KOPT-K1 (cell line): Measurements from ENCODE around the gene C11orf52.

Source experiments
- H3K27ac ChIP-seq: fragments of 200-600 bp; sonication (generic); 2 replicates; pipeline ENCODE4 v1.5.1; 2016; ENCODE audit warnings: antibody characterized with exemption, mild to moderate bottlenecking, low read depth, low read length; ENCODE audit not compliant: poor library complexity, severe bottlenecking
- H3K36me3 ChIP-seq: fragments of 200-600 bp; sonication (generic); 2 replicates; pipeline ENCODE4 v1.5.1; 2017; ENCODE audit warnings: antibody characterized with exemption, mild to moderate bottlenecking, low read length, moderate library complexity; ENCODE audit not compliant: insufficient read depth
- H3K9me3 ChIP-seq: fragments of 200-600 bp; sonication (generic); 2 replicates; pipeline ENCODE4 v1.5.1; 2017; ENCODE audit warnings: antibody characterized with exemption, low read length, mild to moderate bottlenecking; ENCODE audit not compliant: insufficient read depth, poor library complexity, severe bottlenecking

Gene C11orf52

GRCh38 chr11:111967649-111968048 lies 48.9 kb downstream of the C11orf52 start:
- Histone ChIP-seq H3K27ac (no peak overlapping the region), H3K36me3 (no peaks in the 10 kb centered on the region), H3K9me3 (no peaks in the 10 kb centered on the region)

GRCh38 chr11:111969344-111969743 lies 50.6 kb downstream of the C11orf52 start:
- Histone ChIP-seq H3K36me3 (no peaks in the 10 kb centered on the region), H3K27ac (no peak overlapping the region), H3K9me3 (no peaks in the 10 kb centered on the region)

- Histone ChIP-seq H3K36me3 (no peaks in the 10 kb centered on the region), H3K9me3 (no peaks in the 10 kb centered on the region), H3K27ac (no peak overlapping the region)
Observed at GRCh38 chr11:111974446-111974845, 55.7 kb downstream of the C11orf52 start.

- Histone ChIP-seq H3K27ac (no peak overlapping the region), H3K9me3 (no peaks in the 10 kb centered on the region), H3K36me3 (no peaks in the 10 kb centered on the region)
Observed at GRCh38 chr11:111975076-111975806, 56.5 kb downstream of the C11orf52 start.

GRCh38 chr11:111976119-111976766 lies 57.5 kb downstream of the C11orf52 start:
- Histone ChIP-seq H3K9me3 (no peaks in the 10 kb centered on the region), H3K36me3 (no peaks in the 10 kb centered on the region), H3K27ac (no peak overlapping the region)
